Fibroblast of the conjunctiva (primary cell): ENCODE results near the gene TSHR.
"Not testable (repeated sequence)": the region's sequence is repeated elsewhere in the genome, so short reads cannot be mapped to it uniquely, and the experiment has no call there.

Experiments
- DNase-seq: peaks from one replicate; pipeline ENCODE4 v3.0.0-alpha.2; 2010; ENCODE audit warnings: low read depth

Gene TSHR

GRCh38 chr14:80996049-80996901 lies 40.9 kb downstream of the TSHR start:
- peak; percentile 61 for DNase-seq

DNA sequence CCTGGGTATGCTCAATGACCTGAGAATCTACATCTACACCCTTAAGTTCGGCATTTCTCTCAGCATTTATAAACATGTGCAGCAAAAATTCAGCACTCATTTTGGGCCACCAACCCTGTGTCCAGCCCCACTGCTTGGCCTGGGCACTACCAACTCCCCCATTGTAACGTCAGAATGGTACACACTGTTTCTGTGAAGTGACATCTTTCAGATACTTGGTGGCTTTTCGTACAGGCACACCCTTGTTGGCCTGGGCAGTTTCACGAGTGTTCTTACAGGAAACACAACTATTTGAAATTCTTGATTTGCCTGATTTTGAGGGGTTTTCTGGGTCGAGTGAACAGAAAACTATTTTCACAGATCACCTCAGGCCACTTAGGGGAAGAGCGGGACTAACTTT lies 46.0 kb downstream of the TSHR start:
- DNase-seq: no peak

GRCh38 chr14:81004575-81004974 lies 49.2 kb downstream of the TSHR start:
- no peak for DNase-seq

- DNase-seq: no peak
Measured at GRCh38 chr14:81005540-81006228, 50.3 kb downstream of the TSHR start.

- DNase-seq: no peak
Measured at GRCh38 chr14:81006266-81006665, 50.8 kb downstream of the TSHR start.

GRCh38 chr14:81007131-81007530 lies 51.7 kb downstream of the TSHR start:
- no peak for DNase-seq

DNA sequence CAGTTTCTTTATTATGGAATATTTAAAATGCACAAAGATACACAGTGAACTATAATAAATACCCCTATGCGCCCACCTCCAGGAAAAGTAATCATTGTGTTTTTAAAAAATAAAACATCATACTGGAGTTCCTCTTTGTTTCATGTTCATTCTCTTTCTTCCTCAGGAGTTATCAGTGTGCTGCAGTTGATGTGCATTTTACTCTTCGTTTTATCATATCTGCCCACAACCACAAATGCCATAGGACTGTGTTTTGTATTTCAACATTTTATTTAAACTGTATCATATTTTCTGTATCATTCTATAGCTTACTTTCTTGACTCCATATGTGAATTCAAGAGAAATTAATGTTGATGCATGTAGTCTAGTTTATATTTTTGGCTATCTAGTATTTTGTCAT lies 53.9 kb downstream of the TSHR start:
- no peak for DNase-seq

GRCh38 chr14:81018251-81018650 lies 62.8 kb downstream of the TSHR start:
- no peak for DNase-seq

GRCh38 chr14:81018684-81019083 lies 63.3 kb downstream of the TSHR start:
- DNase-seq: no peak

- DNase-seq: not testable (repeated sequence)
Measured at GRCh38 chr14:81019113-81019512, 63.7 kb downstream of the TSHR start.

GRCh38 chr14:81023095-81023710 lies 67.8 kb downstream of the TSHR start:
- DNase-seq: no peak

DNA sequence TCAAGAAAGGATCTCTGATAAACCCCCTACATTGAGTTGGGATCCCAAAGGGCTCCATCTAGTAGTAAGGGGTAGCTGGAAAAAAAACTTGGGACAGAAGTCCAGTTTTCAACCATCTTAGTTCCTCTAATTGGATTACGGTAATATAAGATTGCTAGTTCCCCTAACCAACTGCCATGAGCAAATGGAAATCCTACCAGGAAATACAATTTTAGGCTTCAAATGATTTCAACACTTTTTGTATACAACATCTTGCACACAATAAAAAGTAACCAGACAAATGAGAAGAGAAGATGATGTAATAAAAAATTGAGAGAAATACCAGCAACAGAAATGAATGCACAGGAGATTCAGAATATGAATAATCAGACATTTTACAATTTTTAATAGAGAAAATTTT lies 73.0 kb downstream of the TSHR start:
- no peak for DNase-seq

DNA sequence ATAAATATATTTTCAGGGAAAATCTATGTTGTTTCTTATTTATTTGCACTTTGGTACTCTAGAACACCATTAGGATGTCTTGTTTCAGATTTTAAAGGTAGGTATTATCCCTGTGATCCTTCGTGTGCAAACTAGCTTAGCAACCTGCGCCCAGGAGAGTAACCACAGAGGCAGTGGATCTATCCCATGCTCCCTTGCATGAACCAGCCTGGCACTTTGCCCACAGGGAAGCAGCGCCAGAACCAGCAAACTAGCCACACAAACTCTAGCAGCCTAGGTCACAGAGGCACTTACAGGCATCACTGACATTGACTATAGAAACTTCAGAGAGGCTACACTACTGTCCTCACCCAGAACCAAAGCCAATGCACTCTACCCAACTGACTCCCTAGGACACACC lies 76.1 kb downstream of the TSHR start:
- DNase-seq: no peak

DNA sequence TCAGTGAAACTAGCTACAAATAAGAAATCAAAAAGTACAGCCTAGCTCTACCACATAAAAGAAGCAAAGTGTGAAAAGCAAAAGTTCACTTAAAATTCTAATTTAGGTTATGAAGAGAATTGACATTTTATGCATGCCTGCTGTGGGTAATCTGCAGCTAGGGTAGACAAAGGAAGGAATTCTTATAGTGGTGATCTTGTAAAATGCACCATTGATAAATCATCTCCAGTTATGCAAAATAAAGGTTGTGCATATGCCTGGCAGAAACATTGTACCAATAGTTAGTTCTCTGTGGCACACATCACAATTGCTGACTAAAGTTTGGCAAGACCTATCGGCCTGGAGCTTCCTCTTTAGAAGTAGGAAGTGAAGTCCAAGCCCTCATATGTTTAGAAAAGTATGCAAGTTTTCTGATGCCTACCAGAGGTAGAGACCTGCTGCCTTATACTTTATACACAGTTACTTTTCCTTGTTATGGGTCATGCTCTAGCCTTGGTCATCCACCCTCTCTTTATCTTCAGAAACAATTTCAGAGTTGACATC lies 78.3 kb downstream of the TSHR start:
- no peak for DNase-seq

GRCh38 chr14:81042438-81042837 lies 87.0 kb downstream of the TSHR start:
- DNase-seq: no peak

- DNase-seq: no peak
Measured at GRCh38 chr14:81051547-81051946, 96.1 kb downstream of the TSHR start.

- DNase-seq: not testable (repeated sequence)
Measured at GRCh38 chr14:81054057-81054456, 98.6 kb downstream of the TSHR start.

DNA sequence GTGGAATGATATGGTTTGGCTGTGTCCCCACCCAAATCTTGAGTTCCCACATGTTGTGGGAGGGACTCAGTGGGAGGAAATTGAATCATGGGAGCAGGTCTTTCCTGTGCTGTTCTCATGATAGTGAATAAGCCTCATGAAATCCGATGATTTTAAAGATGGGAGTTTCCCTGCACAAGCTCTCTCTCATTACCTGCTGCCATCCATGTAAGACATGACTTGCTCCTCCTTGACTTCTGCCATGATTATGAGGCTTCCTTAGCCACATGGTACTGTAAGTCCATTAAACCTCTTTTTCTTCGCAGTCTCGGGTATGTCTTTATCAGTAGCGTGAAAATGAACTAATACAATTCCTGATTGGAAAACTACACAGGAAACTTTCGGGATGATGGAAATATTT lies 100.5 kb downstream of the TSHR start:
- no peak for DNase-seq

GRCh38 chr14:81062380-81062779 lies 107.0 kb downstream of the TSHR start:
- no peak for DNase-seq

DNA sequence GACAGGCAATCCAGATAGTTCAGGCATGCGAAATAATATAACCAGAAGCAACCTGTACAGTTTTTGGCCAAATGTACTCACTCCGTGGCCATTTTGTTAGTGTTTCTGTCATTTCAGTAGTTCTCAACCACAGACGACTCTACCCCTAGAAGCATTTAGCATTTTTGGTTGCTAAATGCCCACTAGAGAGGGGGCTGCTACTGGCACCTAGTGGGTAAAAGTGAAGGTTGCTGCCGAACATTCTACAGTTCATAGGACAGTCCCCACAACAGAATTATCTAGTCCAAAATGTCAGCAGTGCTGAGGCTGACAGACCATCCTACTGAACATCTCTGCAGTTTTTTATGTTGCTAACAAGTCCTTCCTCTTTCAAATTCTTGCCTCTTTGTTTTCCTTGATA lies 107.4 kb downstream of the TSHR start:
- no peak for DNase-seq

GRCh38 chr14:81066672-81067071 lies 111.3 kb downstream of the TSHR start:
- no peak for DNase-seq

- DNase-seq: no peak
Measured at GRCh38 chr14:81067156-81067555, 111.7 kb downstream of the TSHR start.
